Epithelial cell of proximal tubule (primary cell): Measurements from ENCODE around the gene SCN3B. TPM values are rescaled to one million over a fixed set of nuclear protein-coding genes. Genes with fewer than 3 reads are reported as not detected.

ENCODE experiments used
- DNase-seq: peaks from one replicate; pipeline ENCODE4 v3.0.0-alpha.2; 2011; ENCODE audit warnings: low read depth
- H3K4me3 ChIP-seq: 2 replicates; pipeline ENCODE4 v1.5.1; 2011; ENCODE audit warnings: low read depth, mild to moderate bottlenecking, low read length
- total RNA-seq: library from RNA; depleted of rRNA; stranded (reverse); fragments of >200 nt; gene quantifications from 2 replicates; pipeline ENCODE4 v1.2.3, GENCODE V29; 2015
- TF ChIP-seq, protein P1 (sequence below): conservative IDR thresholded peaks from 2 replicates; pipeline ENCODE4 v1.5.1; 2012; ENCODE audit warnings: low read depth, mild to moderate bottlenecking, low read length

The SCN3B gene
- total RNA-seq, 1 donor from 2014 or later: 0.23 TPM

GRCh38 chr11:123681030-123681429 lies 26.6 kb upstream of the SCN3B start:
- DNase-seq: no peak
- H3K4me3 ChIP-seq: no peak overlapping the region
- TF ChIP-seq, protein P1, sequence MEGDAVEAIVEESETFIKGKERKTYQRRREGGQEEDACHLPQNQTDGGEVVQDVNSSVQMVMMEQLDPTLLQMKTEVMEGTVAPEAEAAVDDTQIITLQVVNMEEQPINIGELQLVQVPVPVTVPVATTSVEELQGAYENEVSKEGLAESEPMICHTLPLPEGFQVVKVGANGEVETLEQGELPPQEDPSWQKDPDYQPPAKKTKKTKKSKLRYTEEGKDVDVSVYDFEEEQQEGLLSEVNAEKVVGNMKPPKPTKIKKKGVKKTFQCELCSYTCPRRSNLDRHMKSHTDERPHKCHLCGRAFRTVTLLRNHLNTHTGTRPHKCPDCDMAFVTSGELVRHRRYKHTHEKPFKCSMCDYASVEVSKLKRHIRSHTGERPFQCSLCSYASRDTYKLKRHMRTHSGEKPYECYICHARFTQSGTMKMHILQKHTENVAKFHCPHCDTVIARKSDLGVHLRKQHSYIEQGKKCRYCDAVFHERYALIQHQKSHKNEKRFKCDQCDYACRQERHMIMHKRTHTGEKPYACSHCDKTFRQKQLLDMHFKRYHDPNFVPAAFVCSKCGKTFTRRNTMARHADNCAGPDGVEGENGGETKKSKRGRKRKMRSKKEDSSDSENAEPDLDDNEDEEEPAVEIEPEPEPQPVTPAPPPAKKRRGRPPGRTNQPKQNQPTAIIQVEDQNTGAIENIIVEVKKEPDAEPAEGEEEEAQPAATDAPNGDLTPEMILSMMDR: no peak

DNA sequence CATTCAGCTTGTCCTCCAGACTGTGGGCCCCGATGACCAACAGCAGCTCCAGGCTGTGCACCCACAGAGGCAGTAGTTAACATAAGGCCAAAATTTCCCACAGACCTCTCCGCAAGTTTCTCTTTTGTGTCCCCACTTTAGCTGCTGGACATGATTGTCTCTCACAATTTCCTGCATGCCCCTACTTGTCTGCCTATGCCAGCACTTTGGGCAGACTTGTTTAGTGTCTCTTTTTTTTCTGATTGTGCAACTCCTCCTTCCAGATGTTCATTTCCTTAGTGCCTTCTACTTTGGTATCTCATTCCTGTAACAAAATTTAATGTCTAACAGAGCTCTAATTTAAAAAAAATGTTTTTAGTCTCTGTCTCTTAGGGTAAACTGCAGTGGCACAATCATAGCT lies 23.8 kb upstream of the SCN3B start:
- TF ChIP-seq, protein P1: no peak
- no peak overlapping the region for H3K4me3 ChIP-seq
- no peak for DNase-seq

DNA sequence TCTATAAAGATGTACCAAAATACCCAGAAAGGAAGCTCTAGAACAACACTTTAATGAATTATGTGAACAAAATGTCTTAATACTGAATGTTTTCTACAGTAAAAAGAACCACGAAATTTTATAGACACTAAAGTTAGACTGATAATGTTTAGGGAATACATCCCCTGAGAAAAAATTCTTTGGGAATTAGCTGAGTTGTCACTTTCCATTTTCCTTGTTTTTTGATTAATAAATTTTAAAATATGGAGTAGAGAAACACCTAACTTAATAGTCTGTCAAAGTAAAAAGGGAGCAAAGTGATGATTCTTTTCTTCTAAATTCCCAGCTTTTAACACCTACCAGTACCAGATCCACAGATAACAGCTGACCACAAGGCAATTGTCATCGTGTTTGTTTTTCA lies 23.1 kb upstream of the SCN3B start:
- TF ChIP-seq, protein P1: no peak
- H3K4me3 ChIP-seq: no peak overlapping the region
- no peak for DNase-seq

DNA sequence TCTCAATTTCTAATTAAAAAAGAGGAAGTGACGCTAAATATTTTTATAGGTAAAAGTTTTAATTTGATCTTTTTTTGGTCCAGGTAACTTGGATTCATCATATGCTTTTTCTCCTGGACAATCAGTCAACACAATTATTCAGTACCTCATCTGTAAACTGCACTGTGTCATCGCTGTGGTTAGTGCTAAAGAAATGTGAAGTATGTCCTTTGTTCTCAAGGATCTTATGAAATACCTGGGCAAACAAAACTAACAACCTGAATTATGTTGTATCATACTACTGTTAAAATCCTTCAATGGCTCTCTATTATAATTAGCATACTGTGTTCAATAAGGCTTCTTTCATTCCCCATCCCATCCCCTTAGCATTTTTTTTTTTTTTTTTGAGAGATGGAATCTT lies 19.9 kb upstream of the SCN3B start:
- no peak for DNase-seq
- H3K4me3 ChIP-seq: no peak overlapping the region
- TF ChIP-seq, protein P1: no peak

GRCh38 chr11:123672568-123672967 lies 18.1 kb upstream of the SCN3B start:
- TF ChIP-seq, protein P1: no peak
- H3K4me3 ChIP-seq: no peak overlapping the region

DNA sequence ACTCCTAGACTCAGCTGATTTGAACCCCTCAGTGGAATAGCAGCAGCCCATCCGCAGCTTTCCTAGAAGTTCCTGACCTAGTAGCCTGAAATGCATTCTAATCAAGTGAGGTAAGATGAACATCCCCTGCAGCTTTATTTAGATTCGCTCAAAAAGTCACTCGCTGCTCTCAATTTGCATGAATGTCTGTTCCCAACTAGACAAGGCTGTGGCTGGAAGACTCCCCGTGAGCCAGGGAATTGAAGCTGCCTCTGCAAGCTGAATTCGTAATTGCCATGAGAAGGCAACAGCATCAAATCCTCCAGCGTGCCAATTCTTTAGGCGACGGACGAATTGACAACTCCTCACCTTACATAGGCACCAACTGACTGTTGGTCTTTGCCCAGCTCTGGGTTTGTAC lies 17.1 kb upstream of the SCN3B start:
- TF ChIP-seq, protein P1: no peak
- DNase-seq: no peak

More at GRCh38 chr11:123672568-123672967, 18.1 kb upstream of the SCN3B start:
- no peak for DNase-seq

DNA sequence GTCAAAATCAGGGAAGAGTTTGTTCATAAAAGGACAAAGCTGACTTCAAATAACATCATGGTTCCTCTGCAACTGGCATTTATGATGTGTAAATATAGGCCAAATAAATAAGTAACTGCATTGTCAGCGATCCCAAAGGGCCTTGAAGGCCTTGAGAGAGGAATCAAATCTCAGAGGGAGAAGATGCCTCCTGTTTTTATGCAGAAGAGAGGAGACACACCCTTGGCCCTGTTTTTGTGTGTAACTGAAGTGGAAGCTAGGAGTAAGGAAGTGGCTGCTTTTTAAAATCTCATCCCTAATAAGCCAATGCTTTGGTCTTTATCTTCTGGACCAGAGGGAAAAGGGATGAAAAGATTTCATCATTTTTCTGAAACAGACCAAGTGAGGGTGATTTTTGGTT lies 15.7 kb upstream of the SCN3B start:
- DNase-seq: no peak
- TF ChIP-seq, protein P1: no peak
- no peak overlapping the region for H3K4me3 ChIP-seq

More for the DNA sequence above, 17.1 kb upstream of the SCN3B start:
- H3K4me3 ChIP-seq: no peak overlapping the region
